GM23338 (cell line): ENCODE results near the gene EPHA10.

Experiments used
- CREB1 ChIP-seq: fragments of 250-450 bp; sonication (Bioruptor Pico); IDR thresholded peaks from 2 replicates; pipeline ENCODE4 v1.5.0; 2020; ENCODE audit warnings: low read depth, mild to moderate bottlenecking, moderate library complexity
- CTCF ChIP-seq, 2 experiments: fragments of 200-600 bp in 1 of 2; sonication (generic) in 1 of 2; conservative IDR thresholded peaks; 2 replicates each; pipeline versions ENCODE4 v1.5.1 to v1.6.1; 2016 to 2017; ENCODE audit warnings: antibody characterized with exemption in 2 of 2, low read depth in 2 of 2, mild to moderate bottlenecking in 2 of 2, moderate library complexity in 1 of 2
- EZH2 ChIP-seq: fragments of 200-600 bp; sonication (generic); IDR thresholded peaks from one replicate; pipeline ENCODE4 v1.8.0; 2017; ENCODE audit warnings: antibody characterized with exemption, mild to moderate bottlenecking, low read depth; ENCODE audit not compliant: unreplicated experiment
- EZH2phosphoT487 ChIP-seq: fragments of 200-600 bp; sonication (generic); IDR thresholded peaks from one replicate; pipeline ENCODE4 v1.8.1; 2018; ENCODE audit warnings: antibody characterized with exemption; ENCODE audit not compliant: unreplicated experiment
- POLR2AphosphoS5 ChIP-seq: IDR thresholded peaks from 2 replicates; pipeline ENCODE4 v1.6.1; 2016; ENCODE audit warnings: antibody characterized with exemption, low read depth
- REST ChIP-seq: IDR thresholded peaks from one replicate; pipeline ENCODE4 v1.6.1; 2018; ENCODE audit warnings: antibody characterized with exemption; ENCODE audit not compliant: unreplicated experiment

GRCh38 chr1:37677808-37678207 is 87.1 kb downstream of the EPHA10 start:
- no peak for TF ChIP-seq CTCF (conservative IDR thresholded peaks at IDR 0.05; ENCODE audit: low read depth in 2 of 2)
- TF ChIP-seq POLR2AphosphoS5: no peak
- TF ChIP-seq CREB1 (CRISPR knock-in tag): no peak
- TF ChIP-seq REST: no peak
- no peak for TF ChIP-seq EZH2phosphoT487
- TF ChIP-seq EZH2: no peak
